ENCODE measurements around the gene UVRAG.

DNA sequence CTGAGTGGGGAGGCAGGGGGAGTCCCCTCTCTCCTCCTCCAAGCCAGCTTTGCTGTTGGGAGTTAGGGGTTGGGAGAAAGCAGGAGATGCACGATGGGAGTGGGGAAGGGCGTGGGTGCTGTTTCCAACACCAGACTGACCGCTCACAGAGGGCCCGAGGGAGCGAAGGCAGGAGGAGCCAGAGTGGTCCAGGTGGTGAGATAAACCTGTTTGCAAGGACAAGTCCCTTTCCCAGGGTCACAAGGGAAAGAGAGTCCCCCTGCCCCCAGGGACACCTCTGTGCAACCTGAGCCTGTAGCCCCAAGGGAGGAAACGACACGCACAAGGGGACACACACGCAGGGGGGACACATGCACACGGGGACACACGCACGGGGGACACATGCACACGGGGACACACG is 349.1 kb downstream of the UVRAG start:
- no peak for TF ChIP-seq MAFK (IDR thresholded peaks at IDR 0.05; ENCODE audit: low read depth, low read length)
- no peak for TF ChIP-seq POLR2A (IDR thresholded peaks at IDR 0.05; ENCODE audit: low read depth, low read length)
- TF ChIP-seq, protein P1, sequence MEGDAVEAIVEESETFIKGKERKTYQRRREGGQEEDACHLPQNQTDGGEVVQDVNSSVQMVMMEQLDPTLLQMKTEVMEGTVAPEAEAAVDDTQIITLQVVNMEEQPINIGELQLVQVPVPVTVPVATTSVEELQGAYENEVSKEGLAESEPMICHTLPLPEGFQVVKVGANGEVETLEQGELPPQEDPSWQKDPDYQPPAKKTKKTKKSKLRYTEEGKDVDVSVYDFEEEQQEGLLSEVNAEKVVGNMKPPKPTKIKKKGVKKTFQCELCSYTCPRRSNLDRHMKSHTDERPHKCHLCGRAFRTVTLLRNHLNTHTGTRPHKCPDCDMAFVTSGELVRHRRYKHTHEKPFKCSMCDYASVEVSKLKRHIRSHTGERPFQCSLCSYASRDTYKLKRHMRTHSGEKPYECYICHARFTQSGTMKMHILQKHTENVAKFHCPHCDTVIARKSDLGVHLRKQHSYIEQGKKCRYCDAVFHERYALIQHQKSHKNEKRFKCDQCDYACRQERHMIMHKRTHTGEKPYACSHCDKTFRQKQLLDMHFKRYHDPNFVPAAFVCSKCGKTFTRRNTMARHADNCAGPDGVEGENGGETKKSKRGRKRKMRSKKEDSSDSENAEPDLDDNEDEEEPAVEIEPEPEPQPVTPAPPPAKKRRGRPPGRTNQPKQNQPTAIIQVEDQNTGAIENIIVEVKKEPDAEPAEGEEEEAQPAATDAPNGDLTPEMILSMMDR (conservative IDR thresholded peaks at IDR 0.05; ENCODE audit: low read depth, low read length), result no peak
- TF ChIP-seq CEBPB (IDR thresholded peaks at IDR 0.05; ENCODE audit: low read depth, low read length), result no peak
- no peak for TF ChIP-seq RFX5 (IDR thresholded peaks at IDR 0.05; ENCODE audit: low read depth, low read length)
- TF ChIP-seq RAD21 (IDR thresholded peaks at IDR 0.05; ENCODE audit: low read length), result no peak
- TF ChIP-seq CHD1 (IDR thresholded peaks at IDR 0.05; ENCODE audit: low read depth, low read length), result no peak

Data from IMR-90 (cell line).